Hepatocyte (in vitro differentiated cells): ENCODE results near the gene ZFP91. TPM values are rescaled to one million over a fixed set of nuclear protein-coding genes. Genes with fewer than 3 reads are reported as not detected.

Experiments
- DNase-seq: peaks from one replicate; pipeline ENCODE4 v3.0.0-alpha.2; 2016; ENCODE audit warnings: low spot score
- H2AFZ ChIP-seq: fragments of 200-600 bp; sonication (generic); 2 replicates; pipeline ENCODE4 v1.6.0; 2016; ENCODE audit warnings: antibody characterized with exemption, mild to moderate bottlenecking
- H3K27ac ChIP-seq: fragments of 200-600 bp; sonication (generic); 2 replicates; pipeline ENCODE4 v1.5.1; 2016; ENCODE audit warnings: mild to moderate bottlenecking
- H3K27me3 ChIP-seq: fragments of 200-600 bp; sonication (generic); 2 replicates; pipeline ENCODE4 v1.6.1; 2016
- H3K36me3 ChIP-seq: fragments of 200-600 bp; sonication (generic); replicated peaks from 2 replicates; pipeline ENCODE4 v1.5.1; 2016; ENCODE audit warnings: low read depth; ENCODE audit not compliant: insufficient read depth
- H3K4me1 ChIP-seq: fragments of 200-600 bp; sonication (generic); 2 replicates; pipeline ENCODE4 v1.5.1; 2016; ENCODE audit warnings: mild to moderate bottlenecking, moderate library complexity; ENCODE audit not compliant: insufficient read depth
- H3K4me2 ChIP-seq: fragments of 200-600 bp; sonication (generic); 2 replicates; pipeline ENCODE4 v1.6.0; 2016
- H3K4me3 ChIP-seq: fragments of 200-600 bp; sonication (generic); 2 replicates; pipeline ENCODE4 v1.5.1; 2016; ENCODE audit warnings: mild to moderate bottlenecking
- H3K79me2 ChIP-seq: fragments of 200-600 bp; sonication (generic); 2 replicates; pipeline ENCODE4 v1.6.0; 2017; ENCODE audit warnings: mild to moderate bottlenecking
- H3K9me2 ChIP-seq: fragments of 200-600 bp; sonication (generic); replicated peaks from 2 replicates; pipeline ENCODE4 v1.6.0; 2017; ENCODE audit warnings: mild to moderate bottlenecking; ENCODE audit not compliant: insufficient read depth
- H3K9me3 ChIP-seq: fragments of 200-600 bp; sonication (generic); 2 replicates; pipeline ENCODE4 v1.5.1; 2016; ENCODE audit warnings: low read depth, mild to moderate bottlenecking
- H4K20me1 ChIP-seq: fragments of 200-600 bp; sonication (generic); 2 replicates; pipeline ENCODE4 v1.6.0; 2016; ENCODE audit warnings: mild to moderate bottlenecking; ENCODE audit not compliant: insufficient read depth, poor library complexity, severe bottlenecking
- CTCF ChIP-seq: fragments of 200-600 bp; sonication (generic); IDR thresholded peaks from 2 replicates; pipeline ENCODE4 v1.5.1; 2016; ENCODE audit warnings: antibody characterized with exemption, mild to moderate bottlenecking; ENCODE audit not compliant: poor library complexity
- EZH2 ChIP-seq: fragments of 200-600 bp; sonication (generic); IDR thresholded peaks from 2 replicates; pipeline ENCODE4 v1.6.1; 2016; ENCODE audit warnings: antibody characterized with exemption, mild to moderate bottlenecking, borderline replicate concordance
- EZH2phosphoT487 ChIP-seq: fragments of 200-600 bp; sonication (generic); IDR thresholded peaks from one replicate; pipeline ENCODE4 v1.6.1; 2018; ENCODE audit warnings: antibody characterized with exemption, mild to moderate bottlenecking, low read depth, moderate library complexity; ENCODE audit not compliant: unreplicated experiment, severe bottlenecking
- WGBS: methylation state at CpG from one replicate; pipeline ENCODE4 v1.1.6; 2016; ENCODE audit warnings: low lambda C conversion rate; ENCODE audit errors: missing lambda C conversion rate; 5-methylcytosine and 5-hydroxymethylcytosine counted together
- polyA plus RNA-seq: library from polyadenylated mRNA; unstranded; fragments of >200 nt; fragmentation: Nextera tagmentation; extraction: Ambion mirVana; gene quantifications from 2 replicates; pipeline ENCODE4 v1.2.1, GENCODE V29; 2016
- total RNA-seq: library from RNA; depleted of rRNA; stranded (reverse); fragments of >200 nt; gene quantifications from 2 replicates; pipeline ENCODE4 v1.2.3, GENCODE V29; 2014

Gene ZFP91
- total and polyA plus RNA-seq, 2 experiments from 2014 or later: 13.7 to 42.0 TPM

GRCh38 chr11:58592760-58593472 lies 14.1 kb downstream of the ZFP91 start:
- no peak overlapping the region for H2AFZ ChIP-seq
- no peaks in the 10 kb centered on the region for H3K9me2 ChIP-seq
- TF ChIP-seq EZH2phosphoT487: no peak
- TF ChIP-seq CTCF: no peak
- TF ChIP-seq EZH2: no peak
- no peaks in the 10 kb centered on the region for H3K36me3 ChIP-seq
- 88% methylated on average over 5 of the region's 5 CpGs for WGBS
- H3K4me1 ChIP-seq: peaks cover 10% of the 10 kb centered on the region
- no peak overlapping the region for H3K4me2 ChIP-seq
- H3K79me2 ChIP-seq: peaks cover 100% of the 10 kb centered on the region
- H3K27ac ChIP-seq: no peak overlapping the region
- H4K20me1 ChIP-seq: peaks cover 22% of the 10 kb centered on the region
- H3K27me3 ChIP-seq: no peaks in the 10 kb centered on the region
- H3K9me3 ChIP-seq: no peaks in the 10 kb centered on the region
- DNase-seq: peak; percentile 13
- no peak overlapping the region for H3K4me3 ChIP-seq

GRCh38 chr11:58594826-58595225 lies 16.0 kb downstream of the ZFP91 start:
- H4K20me1 ChIP-seq: peaks cover 28% of the 10 kb centered on the region

GRCh38 chr11:58596621-58597020 lies 17.8 kb downstream of the ZFP91 start:
- DNase-seq: no peak
- H3K4me3 ChIP-seq: no peak overlapping the region
- H3K27ac ChIP-seq: no peak overlapping the region
- H3K9me2 ChIP-seq: no peaks in the 10 kb centered on the region
- no peak overlapping the region for H2AFZ ChIP-seq
- H3K79me2 ChIP-seq: peaks cover 100% of the 10 kb centered on the region
- H3K36me3 ChIP-seq: no peaks in the 10 kb centered on the region
- H3K9me3 ChIP-seq: no peaks in the 10 kb centered on the region
- H4K20me1 ChIP-seq: peaks cover 40% of the 10 kb centered on the region
- no peak overlapping the region for H3K4me2 ChIP-seq
- WGBS: 77% methylated on average over 3 of the region's 3 CpGs
- H3K27me3 ChIP-seq: no peaks in the 10 kb centered on the region
- peaks cover 10% of the 10 kb centered on the region for H3K4me1 ChIP-seq
- TF ChIP-seq EZH2phosphoT487 (no peak), CTCF (no peak), EZH2 (no peak)

More at GRCh38 chr11:58594826-58595225, 16.0 kb downstream of the ZFP91 start:
- H3K27me3 ChIP-seq: no peaks in the 10 kb centered on the region
- H3K36me3 ChIP-seq: no peaks in the 10 kb centered on the region
- no peak overlapping the region for H3K4me3 ChIP-seq
- H3K27ac ChIP-seq: no peak overlapping the region
- no peak overlapping the region for H2AFZ ChIP-seq
- H3K4me2 ChIP-seq: no peak overlapping the region
- TF ChIP-seq EZH2: no peak
- no peak for TF ChIP-seq EZH2phosphoT487
- TF ChIP-seq CTCF: no peak
- 95% methylated on average over 4 of the region's 4 CpGs for WGBS
- H3K4me1 ChIP-seq: peaks cover 10% of the 10 kb centered on the region
- H3K9me2 ChIP-seq: no peaks in the 10 kb centered on the region
- no peak for DNase-seq
- peaks cover 100% of the 10 kb centered on the region for H3K79me2 ChIP-seq
- no peaks in the 10 kb centered on the region for H3K9me3 ChIP-seq
